Vagina (tissue), 2 donors: ENCODE data around the gene NEDD4. TPM values are rescaled to one million over a fixed set of nuclear protein-coding genes. Genes with fewer than 3 reads are reported as not detected.
"Not testable (repeated sequence)": the region's sequence is repeated elsewhere in the genome, so short reads cannot be mapped to it uniquely, and the experiment has no call there.

Experiments used
- DNase-seq, 2 donors: peaks; one replicate each; pipeline ENCODE4 v3.0.0-alpha.2; 2017; ENCODE audit errors: extremely low spot score in 2 of 2
- H3K27ac ChIP-seq: fragments of 200-600 bp; sonication (generic); one replicate; pipeline ENCODE4 v1.5.1; 2019
- H3K27me3 ChIP-seq: fragments of 200-600 bp; sonication (generic); one replicate; pipeline ENCODE4 v1.5.1; 2019
- H3K36me3 ChIP-seq, 2 donors: fragments of 200-600 bp; sonication (generic); one replicate each; pipeline ENCODE4 v1.5.1; 2017 to 2019
- H3K4me1 ChIP-seq: fragments of 200-600 bp; sonication (generic); one replicate; pipeline ENCODE4 v1.5.1; 2019
- H3K4me3 ChIP-seq, 2 donors: fragments of 200-600 bp; sonication (generic); 1 replicate in 1 of 2; 2 replicates in 1 of 2; pipeline ENCODE4 v1.5.1; 2016 to 2019
- H3K9me3 ChIP-seq: fragments of 200-600 bp; sonication (generic); one replicate; pipeline ENCODE4 v1.5.1; 2019
- CTCF ChIP-seq, 3 experiments: fragments of 450-650 bp in 2 of 3; fragments of 200-600 bp in 1 of 3; sonication (generic) in 1 of 3; IDR thresholded peaks; one replicate each; pipeline ENCODE4 v1.5.1; 2017 to 2019; ENCODE audit warnings: antibody characterized with exemption in 3 of 3, mild to moderate bottlenecking in 2 of 3, moderate library complexity in 2 of 3
- POLR2A ChIP-seq, 2 donors: fragments of 450-650 bp; IDR thresholded peaks; one replicate each; pipeline ENCODE4 v1.6.1; 2017; ENCODE audit warnings: antibody characterized with exemption in 2 of 2, mild to moderate bottlenecking in 2 of 2, moderate library complexity in 2 of 2
- POLR2AphosphoS5 ChIP-seq, 2 donors: sonication (generic); formaldehyde crosslinking; IDR thresholded peaks; one replicate each; pipeline ENCODE4 v1.9.0; 2017; ENCODE audit warnings: antibody characterized with exemption in 2 of 2, mild to moderate bottlenecking in 2 of 2, low read depth in 1 of 2; ENCODE audit not compliant: insufficient read depth in 1 of 2
- intact Hi-C: fragments of 100-400 bp; cut with DNase I; formaldehyde crosslinking; loops from one replicate; pipeline ENCODE4 v1.15.1; 2023
- total RNA-seq: library from RNA; depleted of rRNA; stranded (reverse); fragments of >200 nt; gene quantifications from one replicate; pipeline ENCODE4 v1.2.3, GENCODE V29; 2016

NEDD4 gene
- total RNA-seq, 1 donor from 2014 or later, result 21.9 TPM

DNA sequence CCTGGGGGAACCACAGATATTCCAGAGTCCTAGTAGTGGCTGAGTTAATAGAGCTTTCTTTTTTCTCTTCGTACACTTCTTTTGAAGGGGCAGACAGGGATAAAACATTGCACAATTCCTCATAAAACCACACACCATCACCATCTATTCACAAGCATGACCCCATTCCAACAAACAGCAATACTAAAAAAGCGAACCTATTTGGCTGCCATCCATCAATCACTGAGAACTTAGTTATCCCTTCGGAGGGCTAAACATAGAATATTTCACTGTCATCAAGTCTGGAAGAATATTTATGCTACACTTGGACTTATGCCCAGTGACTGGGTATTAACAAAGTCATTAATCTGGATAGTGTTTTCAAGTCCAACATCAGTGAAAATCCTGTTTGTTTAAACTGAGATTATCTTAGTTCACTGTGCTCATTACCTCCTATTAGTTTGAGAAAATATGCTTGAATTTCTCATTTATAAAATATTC, 170.2 kb downstream of the NEDD4 start:
- Histone ChIP-seq H3K9me3 (no peaks in the 10 kb centered on the region), H3K27me3 (no peaks in the 10 kb centered on the region), H3K4me1 (no peaks in the 10 kb centered on the region), H3K27ac (peak overlapping the region; percentile 2), H3K36me3 (no peaks in the 10 kb centered on the region), H3K4me3 (no peak overlapping the region)
- DNase-seq, result no peak
- TF ChIP-seq POLR2A (IDR thresholded peaks at IDR 0.05) (no peak), CTCF (IDR thresholded peaks at IDR 0.05) (no peak), POLR2AphosphoS5 (IDR thresholded peaks at IDR 0.05; ENCODE audit: insufficient read depth in 1 of 2, low read depth in 1 of 2) (no peak)
- intact Hi-C loops, result no loop called here

- intact Hi-C loops, H3K9me3 ChIP-seq, H3K36me3 ChIP-seq, H3K4me1 ChIP-seq, H3K27me3 ChIP-seq, H3K27ac ChIP-seq, H3K4me3 ChIP-seq, DNase-seq: not testable (repeated sequence)
Observed at GRCh38 chr15:55821740-55822139, 171.7 kb downstream of the NEDD4 start.

- no peak overlapping the region for H3K4me3 ChIP-seq
- no peaks in the 10 kb centered on the region for H3K4me1 ChIP-seq
- intact Hi-C loops, result no loop called here
- no peaks in the 10 kb centered on the region for H3K9me3 ChIP-seq
- no peaks in the 10 kb centered on the region for H3K36me3 ChIP-seq
- H3K27ac ChIP-seq, result no peak overlapping the region
- no peak for DNase-seq
- H3K27me3 ChIP-seq, result no peaks in the 10 kb centered on the region
- TF ChIP-seq CTCF (IDR thresholded peaks at IDR 0.05) (no peak), POLR2AphosphoS5 (IDR thresholded peaks at IDR 0.05; ENCODE audit: insufficient read depth in 1 of 2, low read depth in 1 of 2) (no peak), POLR2A (IDR thresholded peaks at IDR 0.05) (no peak)
Observed at GRCh38 chr15:55820043-55820442, 173.4 kb downstream of the NEDD4 start.

- H3K4me1 ChIP-seq, result no peaks in the 10 kb centered on the region
- no peak for TF ChIP-seq POLR2AphosphoS5 (IDR thresholded peaks at IDR 0.05; ENCODE audit: insufficient read depth in 1 of 2, low read depth in 1 of 2)
- TF ChIP-seq CTCF (IDR thresholded peaks at IDR 0.05), result no peak
- TF ChIP-seq POLR2A (IDR thresholded peaks at IDR 0.05), result no peak
- H3K27ac ChIP-seq, result no peak overlapping the region
- no peak for DNase-seq
- H3K4me3 ChIP-seq, result no peak overlapping the region
- H3K27me3 ChIP-seq, result no peaks in the 10 kb centered on the region
- H3K36me3 ChIP-seq, result no peaks in the 10 kb centered on the region
- H3K9me3 ChIP-seq, result no peaks in the 10 kb centered on the region
- intact Hi-C loops, result no loop called here
Observed at GRCh38 chr15:55819397-55820034, 173.9 kb downstream of the NEDD4 start.

DNA sequence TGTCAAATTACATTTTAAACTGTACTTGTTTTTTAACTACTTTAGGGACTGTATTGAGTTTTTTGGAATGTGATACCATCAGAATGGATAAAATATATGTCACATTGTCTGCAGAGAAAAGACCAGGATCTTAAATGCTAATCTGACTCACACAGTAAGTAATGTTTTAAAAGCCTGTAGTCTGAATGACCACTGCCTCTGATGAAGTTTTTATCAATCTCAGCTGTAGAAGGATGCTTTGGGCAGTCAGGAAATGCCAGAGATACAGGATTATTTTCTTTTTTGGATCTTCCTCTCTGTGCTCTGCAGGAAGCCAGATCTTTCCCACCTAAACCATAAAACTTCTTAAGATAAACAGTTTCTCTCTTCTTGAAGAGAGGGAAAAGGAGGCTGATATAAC, 177.4 kb downstream of the NEDD4 start:
- Histone ChIP-seq H3K36me3 (no peaks in the 10 kb centered on the region), H3K4me1 (no peaks in the 10 kb centered on the region), H3K4me3 (no peak overlapping the region), H3K27ac (no peak overlapping the region), H3K9me3 (no peaks in the 10 kb centered on the region), H3K27me3 (no peaks in the 10 kb centered on the region)
- TF ChIP-seq CTCF (IDR thresholded peaks at IDR 0.05), result no peak
- TF ChIP-seq POLR2A (IDR thresholded peaks at IDR 0.05), result no peak
- TF ChIP-seq POLR2AphosphoS5 (IDR thresholded peaks at IDR 0.05; ENCODE audit: insufficient read depth in 1 of 2, low read depth in 1 of 2), result no peak
- no peak for DNase-seq
- intact Hi-C loops, result no loop called here
